Upper lobe of left lung (tissue), 4 donors: ENCODE results near the gene UBE2E2.

Experiments
- POLR2A ChIP-seq, 4 donors: fragments of 450-650 bp; IDR thresholded peaks; one replicate each; pipeline ENCODE4 v1.5.1; 2016 to 2017; ENCODE audit warnings: antibody characterized with exemption in 4 of 4, mild to moderate bottlenecking in 2 of 4
- POLR2AphosphoS5 ChIP-seq, 2 donors: sonication (generic); formaldehyde crosslinking; IDR thresholded peaks; one replicate each; pipeline ENCODE4 v1.5.1; 2017; ENCODE audit warnings: antibody characterized with exemption in 2 of 2
- TF ChIP-seq, protein P1 (sequence below), 6 experiments: fragments of 450-650 bp in 4 of 6; fragments of 200-600 bp in 2 of 6; sonication (generic) in 2 of 6; IDR thresholded peaks; one replicate each; pipeline ENCODE4 v1.5.1; 2016 to 2019; ENCODE audit warnings: antibody characterized with exemption in 6 of 6

DNA sequence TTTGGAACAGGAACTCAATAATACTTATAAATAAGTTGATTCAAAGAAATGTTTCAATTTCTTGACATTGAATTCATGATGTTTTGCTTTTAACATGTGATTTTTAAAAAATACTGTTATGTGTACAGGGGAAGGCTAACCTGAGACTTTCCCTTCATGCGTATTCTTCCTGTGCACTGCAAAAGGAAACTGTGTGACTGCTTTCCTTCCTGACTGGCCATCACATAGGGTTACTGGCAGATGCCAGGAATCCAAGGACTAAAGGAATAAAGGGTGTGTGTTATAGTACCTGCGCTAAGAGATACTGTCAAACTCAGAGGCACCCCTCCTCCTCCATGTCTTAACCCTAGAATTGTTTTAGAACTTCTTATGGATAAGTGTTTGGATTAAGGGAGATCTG lies 236.0 kb downstream of the UBE2E2 start:
- TF ChIP-seq, protein P1, sequence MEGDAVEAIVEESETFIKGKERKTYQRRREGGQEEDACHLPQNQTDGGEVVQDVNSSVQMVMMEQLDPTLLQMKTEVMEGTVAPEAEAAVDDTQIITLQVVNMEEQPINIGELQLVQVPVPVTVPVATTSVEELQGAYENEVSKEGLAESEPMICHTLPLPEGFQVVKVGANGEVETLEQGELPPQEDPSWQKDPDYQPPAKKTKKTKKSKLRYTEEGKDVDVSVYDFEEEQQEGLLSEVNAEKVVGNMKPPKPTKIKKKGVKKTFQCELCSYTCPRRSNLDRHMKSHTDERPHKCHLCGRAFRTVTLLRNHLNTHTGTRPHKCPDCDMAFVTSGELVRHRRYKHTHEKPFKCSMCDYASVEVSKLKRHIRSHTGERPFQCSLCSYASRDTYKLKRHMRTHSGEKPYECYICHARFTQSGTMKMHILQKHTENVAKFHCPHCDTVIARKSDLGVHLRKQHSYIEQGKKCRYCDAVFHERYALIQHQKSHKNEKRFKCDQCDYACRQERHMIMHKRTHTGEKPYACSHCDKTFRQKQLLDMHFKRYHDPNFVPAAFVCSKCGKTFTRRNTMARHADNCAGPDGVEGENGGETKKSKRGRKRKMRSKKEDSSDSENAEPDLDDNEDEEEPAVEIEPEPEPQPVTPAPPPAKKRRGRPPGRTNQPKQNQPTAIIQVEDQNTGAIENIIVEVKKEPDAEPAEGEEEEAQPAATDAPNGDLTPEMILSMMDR (IDR thresholded peaks at IDR 0.05) = no peak
- TF ChIP-seq POLR2AphosphoS5 (IDR thresholded peaks at IDR 0.05) (no peak), POLR2A (IDR thresholded peaks at IDR 0.05) (no peak)
